ENCODE data around the gene DOCK1.

DOCK1 gene

DNA sequence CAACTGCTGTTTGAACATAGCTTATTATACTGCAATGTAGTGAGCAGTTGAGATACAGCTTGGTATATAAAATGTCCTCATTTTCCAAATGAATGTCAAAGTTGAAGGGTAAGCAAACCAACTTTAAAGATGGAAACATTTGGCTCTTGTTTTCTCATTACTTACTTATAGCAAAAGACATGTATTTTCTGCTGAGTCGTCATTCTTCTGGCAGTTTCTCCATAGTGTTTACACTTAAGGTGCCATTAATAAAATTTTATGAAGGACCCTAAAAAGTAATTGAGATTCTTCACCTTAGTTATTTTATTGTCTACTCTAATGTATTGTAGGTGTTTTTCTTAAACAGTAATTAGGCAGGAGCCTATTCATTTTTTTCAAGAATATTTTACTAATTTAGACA, 222.6 kb downstream of the DOCK1 start:
- Histone ChIP-seq H3K4me3 (ENCODE audit: low read length) (no peak overlapping the region), H3K4me1 (ENCODE audit: control insufficient read depth, insufficient read depth, low read length) (0 out of 2 replicates have a peak, but pooled peaks cover 2% of the 10 kb centered on the region), H3K27me3 (ENCODE audit: control insufficient read depth, insufficient read depth, low read length) (no peaks in the 10 kb centered on the region), H3K27ac (ENCODE audit: low read length) (no peak overlapping the region), H3K9me3 (ENCODE audit: control insufficient read depth, insufficient read depth, low read length) (no peaks in the 10 kb centered on the region), H3K36me3 (ENCODE audit: control insufficient read depth, insufficient read depth, low read length) (no peaks in the 10 kb centered on the region)
- no peak for DNase-seq (ENCODE audit: low read depth, low spot score)
- no CpG with 5 or more reads among the region's 1 CpG for WGBS (ENCODE audit: insufficient coverage, insufficient read length)

DNA sequence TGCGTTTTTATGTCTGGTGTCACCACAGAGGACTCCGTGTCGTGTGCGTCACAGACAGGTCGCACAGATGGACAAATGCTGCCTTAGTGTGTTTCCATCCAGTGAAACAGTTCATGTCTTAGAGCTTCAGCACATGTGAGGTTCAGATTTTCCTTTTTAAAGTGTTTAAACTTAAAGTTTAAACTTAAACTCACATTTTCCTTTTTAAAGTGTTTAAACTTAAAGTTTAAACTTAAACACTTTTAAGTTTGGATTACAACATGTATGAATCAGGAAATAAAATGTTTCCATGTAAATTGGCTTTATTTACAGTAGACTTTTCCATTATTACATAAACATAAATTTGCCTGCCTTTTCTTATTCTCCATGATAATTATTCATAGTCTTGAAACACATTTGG, 223.9 kb downstream of the DOCK1 start:
- DNase-seq (ENCODE audit: low read depth, low spot score), result no peak
- Histone ChIP-seq H3K36me3 (ENCODE audit: control insufficient read depth, insufficient read depth, low read length) (no peaks in the 10 kb centered on the region), H3K9me3 (ENCODE audit: control insufficient read depth, insufficient read depth, low read length) (no peaks in the 10 kb centered on the region), H3K27ac (ENCODE audit: low read length) (no peak overlapping the region), H3K27me3 (ENCODE audit: control insufficient read depth, insufficient read depth, low read length) (no peaks in the 10 kb centered on the region), H3K4me3 (ENCODE audit: low read length) (no peak overlapping the region), H3K4me1 (ENCODE audit: control insufficient read depth, insufficient read depth, low read length) (0 out of 2 replicates have a peak, but pooled peaks cover 2% of the 10 kb centered on the region)
- WGBS (ENCODE audit: insufficient coverage, insufficient read length), result no CpG with 5 or more reads among the region's 5 CpGs

DNA sequence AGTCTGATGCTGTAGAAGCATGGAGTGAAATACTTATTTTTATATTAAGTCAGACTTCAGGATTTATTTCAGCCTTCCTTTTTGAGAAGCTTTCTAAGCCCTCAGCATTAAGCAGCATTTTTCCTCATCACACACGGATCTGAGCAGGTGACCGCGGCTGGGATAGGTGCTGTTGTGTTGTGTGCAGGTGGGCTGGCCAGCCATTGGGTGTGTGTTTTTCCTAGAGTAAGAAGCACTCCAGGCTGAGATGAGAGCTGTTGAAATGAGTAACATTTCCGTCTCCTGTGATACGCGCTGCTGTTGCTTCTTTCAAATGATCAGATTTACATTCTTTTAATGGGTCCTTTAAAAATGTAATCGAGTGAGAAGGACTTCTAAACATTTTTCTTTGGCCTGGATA, 227.2 kb downstream of the DOCK1 start:
- H3K36me3 ChIP-seq (ENCODE audit: control insufficient read depth, insufficient read depth, low read length), result no peaks in the 10 kb centered on the region
- 0 out of 2 replicates have a peak, but pooled peaks cover 2% of the 10 kb centered on the region for H3K4me1 ChIP-seq (ENCODE audit: control insufficient read depth, insufficient read depth, low read length)
- DNase-seq (ENCODE audit: low read depth, low spot score), result no peak
- H3K27me3 ChIP-seq (ENCODE audit: control insufficient read depth, insufficient read depth, low read length), result no peaks in the 10 kb centered on the region
- no peak overlapping the region for H3K4me3 ChIP-seq (ENCODE audit: low read length)
- no peaks in the 10 kb centered on the region for H3K9me3 ChIP-seq (ENCODE audit: control insufficient read depth, insufficient read depth, low read length)
- H3K27ac ChIP-seq (ENCODE audit: low read length), result no peak overlapping the region
- WGBS (ENCODE audit: insufficient coverage, insufficient read length), result no CpG with 5 or more reads among the region's 7 CpGs

- no CpG with 5 or more reads among the region's 1 CpG for WGBS (ENCODE audit: insufficient coverage, insufficient read length)
- H3K4me1 ChIP-seq (ENCODE audit: control insufficient read depth, insufficient read depth, low read length), result 0 out of 2 replicates have a peak, but pooled peaks cover 2% of the 10 kb centered on the region
- no peaks in the 10 kb centered on the region for H3K36me3 ChIP-seq (ENCODE audit: control insufficient read depth, insufficient read depth, low read length)
- H3K9me3 ChIP-seq (ENCODE audit: control insufficient read depth, insufficient read depth, low read length), result no peaks in the 10 kb centered on the region
- no peak for DNase-seq (ENCODE audit: low read depth, low spot score)
- no peak overlapping the region for H3K27ac ChIP-seq (ENCODE audit: low read length)
- H3K4me3 ChIP-seq (ENCODE audit: low read length), result no peak overlapping the region
- H3K27me3 ChIP-seq (ENCODE audit: control insufficient read depth, insufficient read depth, low read length), result no peaks in the 10 kb centered on the region
These were observed 228.0 kb downstream of the DOCK1 start for GRCh38 chr10:127133225-127133624.

GRCh38 chr10:127133672-127134500, 228.7 kb downstream of the DOCK1 start:
- Histone ChIP-seq H3K36me3 (ENCODE audit: control insufficient read depth, insufficient read depth, low read length) (0 out of 2 replicates have a peak, but pooled peaks cover 2% of the 10 kb centered on the region), H3K9me3 (ENCODE audit: control insufficient read depth, insufficient read depth, low read length) (no peaks in the 10 kb centered on the region), H3K4me1 (ENCODE audit: control insufficient read depth, insufficient read depth, low read length) (0 out of 2 replicates have a peak, but pooled peaks cover 2% of the 10 kb centered on the region), H3K27ac (ENCODE audit: low read length) (no peak overlapping the region), H3K4me3 (ENCODE audit: low read length) (no peak overlapping the region), H3K27me3 (ENCODE audit: control insufficient read depth, insufficient read depth, low read length) (no peaks in the 10 kb centered on the region)
- no peak for DNase-seq (ENCODE audit: low read depth, low spot score)
- no CpG with 5 or more reads among the region's 2 CpGs for WGBS (ENCODE audit: insufficient coverage, insufficient read length)

- no peak overlapping the region for H3K27ac ChIP-seq (ENCODE audit: low read length)
- 0 out of 2 replicates have a peak, but pooled peaks cover 2% of the 10 kb centered on the region for H3K36me3 ChIP-seq (ENCODE audit: control insufficient read depth, insufficient read depth, low read length)
- no peak for DNase-seq (ENCODE audit: low read depth, low spot score)
- H3K4me1 ChIP-seq (ENCODE audit: control insufficient read depth, insufficient read depth, low read length), result 0 out of 2 replicates have a peak, but pooled peaks cover 2% of the 10 kb centered on the region
- H3K4me3 ChIP-seq (ENCODE audit: low read length), result no peak overlapping the region
- H3K27me3 ChIP-seq (ENCODE audit: control insufficient read depth, insufficient read depth, low read length), result no peaks in the 10 kb centered on the region
- H3K9me3 ChIP-seq (ENCODE audit: control insufficient read depth, insufficient read depth, low read length), result no peaks in the 10 kb centered on the region
- WGBS (ENCODE audit: insufficient coverage, insufficient read length), result no CpG with 5 or more reads among the region's 6 CpGs
These were observed 230.8 kb downstream of the DOCK1 start for GRCh38 chr10:127135844-127136577.

GRCh38 chr10:127137391-127137790, 232.2 kb downstream of the DOCK1 start:
- Histone ChIP-seq H3K4me3 (ENCODE audit: low read length) (no peak overlapping the region), H3K9me3 (ENCODE audit: control insufficient read depth, insufficient read depth, low read length) (no peaks in the 10 kb centered on the region), H3K27me3 (ENCODE audit: control insufficient read depth, insufficient read depth, low read length) (no peaks in the 10 kb centered on the region), H3K4me1 (ENCODE audit: control insufficient read depth, insufficient read depth, low read length) (0 out of 2 replicates have a peak, but pooled peaks cover 2% of the 10 kb centered on the region), H3K27ac (ENCODE audit: low read length) (no peak overlapping the region), H3K36me3 (ENCODE audit: control insufficient read depth, insufficient read depth, low read length) (0 out of 2 replicates have a peak, but pooled peaks cover 2% of the 10 kb centered on the region)
- no peak for DNase-seq (ENCODE audit: low read depth, low spot score)
- WGBS (ENCODE audit: insufficient coverage, insufficient read length), result no CpG with 5 or more reads among the region's 7 CpGs

DNA sequence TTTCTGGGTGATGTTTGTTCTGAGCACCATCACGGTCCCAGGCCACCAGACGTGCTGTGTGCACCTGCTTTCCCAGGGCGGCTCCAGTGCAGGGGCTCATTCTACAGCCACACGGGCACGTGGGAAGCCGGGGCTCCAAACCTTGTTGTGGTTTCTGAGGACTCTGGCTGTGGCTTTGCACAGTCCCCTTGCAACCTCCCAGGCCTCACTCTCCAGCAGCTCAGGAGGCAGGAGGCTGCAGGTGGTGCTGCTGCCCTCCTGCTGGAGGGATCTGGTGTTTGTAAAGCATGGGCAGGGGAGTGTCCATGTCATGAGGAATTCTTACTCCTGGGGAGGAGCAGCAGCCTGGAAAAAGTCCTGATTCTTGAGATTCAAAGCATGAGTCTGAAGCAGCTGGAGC, 236.9 kb downstream of the DOCK1 start:
- Histone ChIP-seq H3K27ac (ENCODE audit: low read length) (no peak overlapping the region), H3K9me3 (ENCODE audit: control insufficient read depth, insufficient read depth, low read length) (no peaks in the 10 kb centered on the region), H3K27me3 (ENCODE audit: control insufficient read depth, insufficient read depth, low read length) (no peaks in the 10 kb centered on the region), H3K4me1 (ENCODE audit: control insufficient read depth, insufficient read depth, low read length) (no peaks in the 10 kb centered on the region), H3K4me3 (ENCODE audit: low read length) (no peak overlapping the region), H3K36me3 (ENCODE audit: control insufficient read depth, insufficient read depth, low read length) (0 out of 2 replicates have a peak, but pooled peaks cover 2% of the 10 kb centered on the region)
- DNase-seq (ENCODE audit: low read depth, low spot score), result no peak
- no CpG with 5 or more reads among the region's 6 CpGs for WGBS (ENCODE audit: insufficient coverage, insufficient read length)

GRCh38 chr10:127142856-127143255, 237.6 kb downstream of the DOCK1 start:
- no peaks in the 10 kb centered on the region for H3K9me3 ChIP-seq (ENCODE audit: control insufficient read depth, insufficient read depth, low read length)
- no CpG with 5 or more reads among the region's 5 CpGs for WGBS (ENCODE audit: insufficient coverage, insufficient read length)

GRCh38 chr10:127145173-127145572, 239.9 kb downstream of the DOCK1 start:
- Histone ChIP-seq H3K4me3 (ENCODE audit: low read length) (no peak overlapping the region), H3K9me3 (ENCODE audit: control insufficient read depth, insufficient read depth, low read length) (no peaks in the 10 kb centered on the region), H3K4me1 (ENCODE audit: control insufficient read depth, insufficient read depth, low read length) (peaks cover 3% of the 10 kb centered on the region; the same call in 1 of the 2 replicates), H3K36me3 (ENCODE audit: control insufficient read depth, insufficient read depth, low read length) (no peaks in the 10 kb centered on the region), H3K27ac (ENCODE audit: low read length) (no peak overlapping the region), H3K27me3 (ENCODE audit: control insufficient read depth, insufficient read depth, low read length) (no peaks in the 10 kb centered on the region)
- no peak for DNase-seq (ENCODE audit: low read depth, low spot score)
- WGBS (ENCODE audit: insufficient coverage, insufficient read length), result no CpG with 5 or more reads among the region's 6 CpGs

More at GRCh38 chr10:127142856-127143255, 237.6 kb downstream of the DOCK1 start:
- no peak for DNase-seq (ENCODE audit: low read depth, low spot score)
- H3K27ac ChIP-seq (ENCODE audit: low read length), result no peak overlapping the region
- 0 out of 2 replicates have a peak, but pooled peaks cover 2% of the 10 kb centered on the region for H3K36me3 ChIP-seq (ENCODE audit: control insufficient read depth, insufficient read depth, low read length)
- no peaks in the 10 kb centered on the region for H3K4me1 ChIP-seq (ENCODE audit: control insufficient read depth, insufficient read depth, low read length)
- no peaks in the 10 kb centered on the region for H3K27me3 ChIP-seq (ENCODE audit: control insufficient read depth, insufficient read depth, low read length)
- no peak overlapping the region for H3K4me3 ChIP-seq (ENCODE audit: low read length)

All from iPS DF 6.9 (cell line).